Sigmoid colon (tissue), 7 donors: ENCODE results near the gene RCN1. TPM values are rescaled to one million over a fixed set of nuclear protein-coding genes. Genes with fewer than 3 reads are reported as not detected.

Source experiments
- DNase-seq: peaks from one replicate; pipeline ENCODE4 v3.0.0-alpha.2; 2019
- H3K27ac ChIP-seq, 4 donors: fragments of 200-600 bp; sonication (generic); one replicate each; pipeline ENCODE4 v1.5.1; 2016 to 2019; ENCODE audit warnings: mild to moderate bottlenecking in 1 of 4
- H3K27me3 ChIP-seq, 3 donors: fragments of 200-600 bp; sonication (generic); one replicate each; pipeline ENCODE4 v1.5.1; 2019; ENCODE audit warnings: mild to moderate bottlenecking in 1 of 3
- H3K36me3 ChIP-seq, 4 donors: fragments of 200-600 bp; sonication (generic); one replicate each; pipeline ENCODE4 v1.5.1; 2016 to 2019
- H3K4me1 ChIP-seq, 4 donors: fragments of 200-600 bp; sonication (generic); one replicate each; pipeline ENCODE4 v1.5.1; 2017 to 2019
- H3K4me3 ChIP-seq, 4 donors: fragments of 200-600 bp; sonication (generic); one replicate each; pipeline ENCODE4 v1.5.1; 2017 to 2019; ENCODE audit warnings: mild to moderate bottlenecking in 2 of 4, moderate library complexity in 1 of 4
- H3K9me3 ChIP-seq, 4 donors: fragments of 200-600 bp in 3 of 4; sonication (generic) in 3 of 4; one replicate each; pipeline versions ENCODE4 v1.5.1 to v1.6.1; 2013 to 2019
- EP300 ChIP-seq, 4 donors: sonication (generic); formaldehyde crosslinking; IDR thresholded peaks; one replicate each; pipeline ENCODE4 v1.6.1; 2017; ENCODE audit warnings: antibody characterized with exemption in 4 of 4
- POLR2A ChIP-seq, 2 donors: fragments of 450-650 bp; IDR thresholded peaks; one replicate each; pipeline ENCODE4 v1.6.1; 2016; ENCODE audit warnings: antibody characterized with exemption in 2 of 2, mild to moderate bottlenecking in 2 of 2, moderate library complexity in 2 of 2
- POLR2AphosphoS5 ChIP-seq, 4 donors: sonication (generic); formaldehyde crosslinking; IDR thresholded peaks; one replicate each; pipeline ENCODE4 v1.6.1; 2017; ENCODE audit warnings: antibody characterized with exemption in 4 of 4
- WGBS, 2 donors: extraction: QIAGEN DNeasy Blood & Tissue Kit; methylation state at CpG; one replicate each; pipeline ENCODE4 v1.1.7; 2013; 5-methylcytosine and 5-hydroxymethylcytosine counted together
- intact Hi-C: fragments of 100-400 bp; cut with DNase I; formaldehyde crosslinking; loops from one replicate; pipeline ENCODE4 v1.15.1; 2023
- polyA plus RNA-seq, 3 donors: library from polyadenylated mRNA; stranded (reverse); fragments of 200-250 nt; gene quantifications; one replicate each; pipeline ENCODE4 v1.2.3, GENCODE V29; 2013
- total RNA-seq, 4 donors: library from RNA; depleted of rRNA; stranded (reverse); fragments of >200 nt; gene quantifications; one replicate each; pipeline ENCODE4 v1.1.0, GENCODE V29; 2016
- TF ChIP-seq, protein P1 (sequence below), 4 experiments: fragments of 450-650 bp in 3 of 4; fragments of 200-600 bp in 1 of 4; IDR thresholded peaks; one replicate each; pipeline ENCODE4 v1.5.1; 2016 to 2019; ENCODE audit warnings: antibody characterized with exemption in 4 of 4, mild to moderate bottlenecking in 3 of 4, moderate library complexity in 2 of 4
- donor health status: healthy with polysubstance abuse.
- donor health status: Bipolar disorder and iron deficiency.
- donor health status: healthy.

The RCN1 gene
- total and polyA plus RNA-seq, 7 donors = 9.7 to 58.4 (median 34.1) TPM

DNA sequence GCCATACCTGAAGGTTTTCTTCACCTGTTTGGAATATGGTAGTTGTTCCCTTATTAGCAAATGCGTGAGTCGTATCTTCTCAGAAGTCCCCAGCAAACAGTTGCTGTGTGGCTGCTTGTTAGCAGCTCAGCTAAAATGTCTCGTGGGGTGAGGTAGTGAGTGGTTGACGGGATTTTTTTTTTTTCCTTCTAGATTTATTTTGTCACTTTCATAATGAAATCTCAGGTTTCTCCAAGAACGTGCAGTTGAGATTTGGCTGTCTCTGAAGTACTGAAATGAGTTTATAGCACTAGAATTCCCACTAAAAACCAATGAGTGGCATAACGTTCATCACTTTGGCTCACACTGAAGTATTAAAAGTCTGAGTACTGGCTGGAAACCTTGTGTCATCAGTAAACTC, 16.8 kb downstream of the RCN1 start:
- DNase-seq = no peak

DNA sequence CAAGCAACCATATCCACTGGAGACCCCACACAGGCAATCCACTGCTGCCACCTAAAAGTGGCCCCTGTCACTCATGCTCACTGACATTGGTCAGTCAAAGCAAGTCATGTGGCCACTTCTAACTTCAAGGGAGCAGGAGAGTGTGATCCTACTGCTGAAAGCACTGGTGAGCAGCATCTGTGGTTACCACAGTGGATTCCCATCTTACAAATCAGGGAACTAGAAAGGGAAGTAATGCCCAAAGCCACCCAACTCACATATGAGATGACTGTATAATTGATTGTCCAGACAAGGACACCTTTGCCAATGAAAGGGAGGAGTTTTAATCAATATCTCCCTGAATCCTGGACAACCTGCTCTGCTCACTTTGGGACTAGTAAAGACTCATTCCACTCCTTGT, 17.7 kb downstream of the RCN1 start:
- H3K27me3 ChIP-seq = no peaks in the 10 kb centered on the region
- DNase-seq = no peak
- intact Hi-C loops = no loop called here
- H3K27ac ChIP-seq = no peak overlapping the region
- TF ChIP-seq, protein P1, sequence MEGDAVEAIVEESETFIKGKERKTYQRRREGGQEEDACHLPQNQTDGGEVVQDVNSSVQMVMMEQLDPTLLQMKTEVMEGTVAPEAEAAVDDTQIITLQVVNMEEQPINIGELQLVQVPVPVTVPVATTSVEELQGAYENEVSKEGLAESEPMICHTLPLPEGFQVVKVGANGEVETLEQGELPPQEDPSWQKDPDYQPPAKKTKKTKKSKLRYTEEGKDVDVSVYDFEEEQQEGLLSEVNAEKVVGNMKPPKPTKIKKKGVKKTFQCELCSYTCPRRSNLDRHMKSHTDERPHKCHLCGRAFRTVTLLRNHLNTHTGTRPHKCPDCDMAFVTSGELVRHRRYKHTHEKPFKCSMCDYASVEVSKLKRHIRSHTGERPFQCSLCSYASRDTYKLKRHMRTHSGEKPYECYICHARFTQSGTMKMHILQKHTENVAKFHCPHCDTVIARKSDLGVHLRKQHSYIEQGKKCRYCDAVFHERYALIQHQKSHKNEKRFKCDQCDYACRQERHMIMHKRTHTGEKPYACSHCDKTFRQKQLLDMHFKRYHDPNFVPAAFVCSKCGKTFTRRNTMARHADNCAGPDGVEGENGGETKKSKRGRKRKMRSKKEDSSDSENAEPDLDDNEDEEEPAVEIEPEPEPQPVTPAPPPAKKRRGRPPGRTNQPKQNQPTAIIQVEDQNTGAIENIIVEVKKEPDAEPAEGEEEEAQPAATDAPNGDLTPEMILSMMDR (IDR thresholded peaks at IDR 0.05) = no peak
- TF ChIP-seq POLR2AphosphoS5 (IDR thresholded peaks at IDR 0.05) = no peak
- no peak for TF ChIP-seq POLR2A (IDR thresholded peaks at IDR 0.05)
- no peak for TF ChIP-seq EP300 (IDR thresholded peaks at IDR 0.05)
- H3K9me3 ChIP-seq = no peaks in the 10 kb centered on the region
- H3K4me1 ChIP-seq = no peaks in the 10 kb centered on the region
- H3K4me3 ChIP-seq = no peak overlapping the region
- peaks cover 0 to 16% (median 3%) of the 10 kb centered on the region in 4 donors for H3K36me3 ChIP-seq

More for the DNA sequence above, 16.8 kb downstream of the RCN1 start:
- intact Hi-C loops = no loop called here
- TF ChIP-seq EP300 (IDR thresholded peaks at IDR 0.05) = no peak
- no peak for TF ChIP-seq POLR2AphosphoS5 (IDR thresholded peaks at IDR 0.05)
- TF ChIP-seq, protein P1 (IDR thresholded peaks at IDR 0.05) = no peak
- TF ChIP-seq POLR2A (IDR thresholded peaks at IDR 0.05) = no peak
- H3K4me1 ChIP-seq = no peaks in the 10 kb centered on the region
- H3K36me3 ChIP-seq = peaks cover 0 to 25% (median 4%) of the 10 kb centered on the region in 4 donors
- H3K9me3 ChIP-seq = no peaks in the 10 kb centered on the region
- H3K27ac ChIP-seq = no peak overlapping the region
- WGBS, 2 donors = 84% methylated on average over 6 of the region's 6 CpGs
- H3K27me3 ChIP-seq = no peaks in the 10 kb centered on the region
- no peak overlapping the region for H3K4me3 ChIP-seq

DNA sequence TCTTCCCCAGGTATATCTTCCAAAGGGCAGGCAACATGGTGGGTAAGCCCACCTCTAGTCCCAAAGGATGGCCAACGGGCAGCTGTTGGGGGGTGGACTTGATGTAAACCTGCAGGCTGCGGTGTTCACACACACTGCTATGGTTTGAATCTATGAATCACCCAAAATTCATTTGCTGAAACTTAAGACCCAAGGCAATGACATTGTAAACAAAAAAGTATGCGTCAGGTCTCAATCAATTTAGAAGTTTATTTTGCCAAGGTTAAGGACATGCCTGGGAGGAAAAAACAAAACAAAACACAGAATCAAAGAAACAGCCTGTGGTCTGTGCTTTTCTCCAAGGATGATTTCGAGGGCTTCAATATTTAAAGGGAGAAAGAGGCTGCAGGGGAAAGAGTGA, 18.3 kb downstream of the RCN1 start:
- Histone ChIP-seq H3K27me3 (no peaks in the 10 kb centered on the region), H3K36me3 (peaks cover 0 to 10% (median 0%) of the 10 kb centered on the region in 4 donors), H3K4me1 (no peaks in the 10 kb centered on the region), H3K27ac (no peak overlapping the region), H3K4me3 (no peak overlapping the region), H3K9me3 (no peaks in the 10 kb centered on the region)
- intact Hi-C loops = no loop called here
- DNase-seq = no peak
- 88 to 91% methylated on average over 4 of the region's 4 CpGs for WGBS, 2 donors
- no peak for TF ChIP-seq POLR2A (IDR thresholded peaks at IDR 0.05)
- TF ChIP-seq, protein P1 (IDR thresholded peaks at IDR 0.05) = no peak
- no peak for TF ChIP-seq POLR2AphosphoS5 (IDR thresholded peaks at IDR 0.05)
- TF ChIP-seq EP300 (IDR thresholded peaks at IDR 0.05) = no peak

DNA sequence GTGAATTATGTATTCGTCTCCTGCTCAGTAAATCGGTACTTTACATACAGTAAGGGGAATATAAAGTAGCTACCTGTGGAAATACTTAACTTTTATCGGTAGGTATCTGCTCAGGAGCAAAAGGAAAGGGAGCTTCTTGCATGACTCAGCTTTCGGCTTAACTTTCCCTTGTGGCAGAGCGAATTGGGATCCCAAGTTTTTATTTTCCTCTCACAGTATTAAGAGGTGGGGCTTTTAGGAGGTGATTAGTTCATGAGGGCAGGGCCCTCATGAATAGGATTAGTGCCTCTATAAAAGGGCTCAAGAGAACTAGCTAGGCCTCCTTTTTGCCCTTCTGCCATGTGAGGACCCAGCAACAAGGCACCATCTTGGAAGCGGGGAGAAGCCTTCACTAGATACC, 18.7 kb downstream of the RCN1 start:
- 96 to 97% methylated on average over 6 of the region's 6 CpGs for WGBS, 2 donors
- H3K36me3 ChIP-seq = peaks cover 0 to 9% (median 0%) of the 10 kb centered on the region in 4 donors
- no peaks in the 10 kb centered on the region for H3K9me3 ChIP-seq
- H3K4me1 ChIP-seq = no peaks in the 10 kb centered on the region
- no peak for TF ChIP-seq POLR2A (IDR thresholded peaks at IDR 0.05)
- no peak overlapping the region for H3K4me3 ChIP-seq
- H3K27me3 ChIP-seq = no peaks in the 10 kb centered on the region
- intact Hi-C loops = no loop called here
- no peak for DNase-seq
- no peak overlapping the region for H3K27ac ChIP-seq

DNA sequence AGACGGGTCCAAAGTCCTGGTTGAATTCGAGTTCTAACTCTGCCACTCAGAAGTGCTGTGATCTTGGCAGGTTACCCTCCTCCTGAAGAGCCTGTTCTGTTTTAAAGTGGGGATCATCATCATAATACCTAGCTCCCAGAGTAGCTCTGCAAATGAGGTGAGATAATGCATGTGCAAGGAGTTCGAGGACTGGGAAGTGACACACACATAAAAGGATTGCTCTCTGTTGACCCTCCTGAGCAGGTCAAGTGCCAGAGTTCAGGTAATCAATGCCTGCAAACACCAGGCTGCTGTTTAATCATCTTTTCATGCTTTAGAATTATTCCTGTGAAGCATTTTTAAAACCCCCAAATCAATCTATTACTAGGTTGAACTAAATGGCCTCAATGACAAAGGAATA, 19.9 kb downstream of the RCN1 start:
- TF ChIP-seq POLR2AphosphoS5 (IDR thresholded peaks at IDR 0.05) (no peak), EP300 (IDR thresholded peaks at IDR 0.05) (no peak), POLR2A (IDR thresholded peaks at IDR 0.05) (no peak)
- TF ChIP-seq, protein P1 (IDR thresholded peaks at IDR 0.05) = no peak
- Histone ChIP-seq H3K9me3 (no peaks in the 10 kb centered on the region), H3K4me3 (no peak overlapping the region), H3K27ac (no peak overlapping the region), H3K4me1 (no peaks in the 10 kb centered on the region), H3K36me3 (peaks cover 0 to 3% (median 0%) of the 10 kb centered on the region in 4 donors), H3K27me3 (no peaks in the 10 kb centered on the region)
- 64 to 84% methylated on average over 3 of the region's 3 CpGs for WGBS, 2 donors
- intact Hi-C loops = no loop called here
- DNase-seq = no peak
